ENCODE data around the gene SCAMP4.

DNA sequence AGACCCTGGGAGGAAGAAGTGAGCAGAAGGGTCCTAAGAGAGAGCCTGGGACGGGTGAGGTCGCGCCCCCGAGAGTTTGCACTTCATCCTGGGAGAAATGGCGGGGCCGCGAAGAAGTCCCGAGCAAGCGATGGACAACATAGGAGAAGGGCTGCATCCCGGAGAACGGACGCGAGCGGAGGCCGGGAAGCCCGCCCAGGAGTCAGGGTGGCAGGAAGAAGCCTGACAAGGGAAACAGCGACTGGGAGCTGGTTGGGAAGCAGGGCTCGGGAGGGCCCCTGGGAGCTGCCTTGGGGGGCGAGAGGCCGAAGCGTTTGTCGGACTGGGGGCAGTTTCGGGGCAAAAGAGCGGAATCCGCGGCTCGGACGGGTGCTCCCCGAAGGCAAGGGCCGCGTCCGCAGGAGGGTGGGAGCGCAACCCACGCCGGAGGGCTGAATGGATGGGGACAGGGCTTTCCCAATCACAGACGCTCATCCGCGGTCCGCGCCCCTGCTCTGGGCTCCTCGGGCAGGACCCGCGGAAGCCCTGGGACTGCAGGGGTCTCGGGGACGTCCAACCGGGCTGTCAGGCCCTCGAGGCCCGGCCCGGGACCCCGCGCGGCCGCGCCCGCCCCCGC lies 20.4 kb upstream of the SCAMP4 start:
- TF ChIP-seq, protein P1, sequence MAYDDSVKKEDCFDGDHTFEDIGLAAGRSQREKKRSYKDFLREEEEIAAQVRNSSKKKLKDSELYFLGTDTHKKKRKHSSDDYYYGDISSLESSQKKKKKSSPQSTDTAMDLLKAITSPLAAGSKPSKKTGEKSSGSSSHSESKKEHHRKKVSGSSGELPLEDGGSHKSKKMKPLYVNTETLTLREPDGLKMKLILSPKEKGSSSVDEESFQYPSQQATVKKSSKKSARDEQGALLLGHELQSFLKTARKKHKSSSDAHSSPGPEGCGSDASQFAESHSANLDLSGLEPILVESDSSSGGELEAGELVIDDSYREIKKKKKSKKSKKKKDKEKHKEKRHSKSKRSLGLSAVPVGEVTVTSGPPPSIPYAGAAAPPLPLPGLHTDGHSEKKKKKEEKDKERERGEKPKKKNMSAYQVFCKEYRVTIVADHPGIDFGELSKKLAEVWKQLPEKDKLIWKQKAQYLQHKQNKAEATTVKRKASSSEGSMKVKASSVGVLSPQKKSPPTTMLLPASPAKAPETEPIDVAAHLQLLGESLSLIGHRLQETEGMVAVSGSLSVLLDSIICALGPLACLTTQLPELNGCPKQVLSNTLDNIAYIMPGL (CRISPR knock-in tag; IDR thresholded peaks at IDR 0.05) = no peak
- TF ChIP-seq YY1 (IDR thresholded peaks at IDR 0.05; ENCODE audit: borderline replicate concordance in 1 of 3, control insufficient read depth in 1 of 3, extremely low read depth in 1 of 3, insufficient read depth in 3 of 3, insufficient read length in 1 of 3, insufficient replicate concordance in 2 of 3, low read depth in 1 of 3, low read length in 2 of 3) = no peak
- TF ChIP-seq, protein P2, sequence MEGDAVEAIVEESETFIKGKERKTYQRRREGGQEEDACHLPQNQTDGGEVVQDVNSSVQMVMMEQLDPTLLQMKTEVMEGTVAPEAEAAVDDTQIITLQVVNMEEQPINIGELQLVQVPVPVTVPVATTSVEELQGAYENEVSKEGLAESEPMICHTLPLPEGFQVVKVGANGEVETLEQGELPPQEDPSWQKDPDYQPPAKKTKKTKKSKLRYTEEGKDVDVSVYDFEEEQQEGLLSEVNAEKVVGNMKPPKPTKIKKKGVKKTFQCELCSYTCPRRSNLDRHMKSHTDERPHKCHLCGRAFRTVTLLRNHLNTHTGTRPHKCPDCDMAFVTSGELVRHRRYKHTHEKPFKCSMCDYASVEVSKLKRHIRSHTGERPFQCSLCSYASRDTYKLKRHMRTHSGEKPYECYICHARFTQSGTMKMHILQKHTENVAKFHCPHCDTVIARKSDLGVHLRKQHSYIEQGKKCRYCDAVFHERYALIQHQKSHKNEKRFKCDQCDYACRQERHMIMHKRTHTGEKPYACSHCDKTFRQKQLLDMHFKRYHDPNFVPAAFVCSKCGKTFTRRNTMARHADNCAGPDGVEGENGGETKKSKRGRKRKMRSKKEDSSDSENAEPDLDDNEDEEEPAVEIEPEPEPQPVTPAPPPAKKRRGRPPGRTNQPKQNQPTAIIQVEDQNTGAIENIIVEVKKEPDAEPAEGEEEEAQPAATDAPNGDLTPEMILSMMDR (IDR thresholded peaks at IDR 0.05 in 2 of 3, conservative IDR thresholded peaks at IDR 0.05 in 1 of 3; ENCODE audit: insufficient read depth in 2 of 3, low read depth in 1 of 3, low read length in 3 of 3) = no peak
- TF ChIP-seq ZNF24 (IDR thresholded peaks at IDR 0.05) = no peak
- TF ChIP-seq, protein P3, sequence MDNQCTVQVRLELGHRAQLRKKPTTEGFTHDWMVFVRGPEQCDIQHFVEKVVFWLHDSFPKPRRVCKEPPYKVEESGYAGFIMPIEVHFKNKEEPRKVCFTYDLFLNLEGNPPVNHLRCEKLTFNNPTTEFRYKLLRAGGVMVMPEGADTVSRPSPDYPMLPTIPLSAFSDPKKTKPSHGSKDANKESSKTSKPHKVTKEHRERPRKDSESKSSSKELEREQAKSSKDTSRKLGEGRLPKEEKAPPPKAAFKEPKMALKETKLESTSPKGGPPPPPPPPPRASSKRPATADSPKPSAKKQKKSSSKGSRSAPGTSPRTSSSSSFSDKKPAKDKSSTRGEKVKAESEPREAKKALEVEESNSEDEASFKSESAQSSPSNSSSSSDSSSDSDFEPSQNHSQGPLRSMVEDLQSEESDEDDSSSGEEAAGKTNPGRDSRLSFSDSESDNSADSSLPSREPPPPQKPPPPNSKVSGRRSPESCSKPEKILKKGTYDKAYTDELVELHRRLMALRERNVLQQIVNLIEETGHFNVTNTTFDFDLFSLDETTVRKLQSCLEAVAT (IDR thresholded peaks at IDR 0.05) = no peak
- TF ChIP-seq, protein P4, sequence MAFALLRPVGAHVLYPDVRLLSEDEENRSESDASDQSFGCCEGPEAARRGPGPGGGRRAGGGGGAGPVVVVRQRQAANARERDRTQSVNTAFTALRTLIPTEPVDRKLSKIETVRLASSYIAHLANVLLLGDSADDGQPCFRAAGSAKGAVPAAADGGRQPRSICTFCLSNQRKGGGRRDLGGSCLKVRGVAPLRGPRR (CRISPR knock-in tag; IDR thresholded peaks at IDR 0.05) = no peak
- no peak for TF ChIP-seq TEAD4 (IDR thresholded peaks at IDR 0.05; ENCODE audit: low read length)
- TF ChIP-seq TEAD4 (CRISPR knock-in tag; IDR thresholded peaks at IDR 0.05; ENCODE audit: borderline replicate concordance) = no peak
- no peak for TF ChIP-seq ATF7 (IDR thresholded peaks at IDR 0.05)
- no peak for TF ChIP-seq NFRKB (IDR thresholded peaks at IDR 0.05; ENCODE audit: low read depth)
- no peak for TF ChIP-seq POLR2A (conservative IDR thresholded peaks at IDR 0.05)
- TF ChIP-seq ZNF175 (CRISPR knock-in tag; IDR thresholded peaks at IDR 0.05; ENCODE audit: low read depth) = no peak
- TF ChIP-seq ZNF583 (CRISPR knock-in tag; IDR thresholded peaks at IDR 0.05) = no peak
- TF ChIP-seq ARHGAP35 (IDR thresholded peaks at IDR 0.05; ENCODE audit: partially characterized antibody) = no peak

Measured in K562 (cell line).